D341Med (cell line): ENCODE measurements around the gene NECAB3.

Experiments
- DNase-seq: peaks from one replicate; pipeline ENCODE4 v3.0.0; 2012; ENCODE audit warnings: low spot score

NECAB3 gene

DNA sequence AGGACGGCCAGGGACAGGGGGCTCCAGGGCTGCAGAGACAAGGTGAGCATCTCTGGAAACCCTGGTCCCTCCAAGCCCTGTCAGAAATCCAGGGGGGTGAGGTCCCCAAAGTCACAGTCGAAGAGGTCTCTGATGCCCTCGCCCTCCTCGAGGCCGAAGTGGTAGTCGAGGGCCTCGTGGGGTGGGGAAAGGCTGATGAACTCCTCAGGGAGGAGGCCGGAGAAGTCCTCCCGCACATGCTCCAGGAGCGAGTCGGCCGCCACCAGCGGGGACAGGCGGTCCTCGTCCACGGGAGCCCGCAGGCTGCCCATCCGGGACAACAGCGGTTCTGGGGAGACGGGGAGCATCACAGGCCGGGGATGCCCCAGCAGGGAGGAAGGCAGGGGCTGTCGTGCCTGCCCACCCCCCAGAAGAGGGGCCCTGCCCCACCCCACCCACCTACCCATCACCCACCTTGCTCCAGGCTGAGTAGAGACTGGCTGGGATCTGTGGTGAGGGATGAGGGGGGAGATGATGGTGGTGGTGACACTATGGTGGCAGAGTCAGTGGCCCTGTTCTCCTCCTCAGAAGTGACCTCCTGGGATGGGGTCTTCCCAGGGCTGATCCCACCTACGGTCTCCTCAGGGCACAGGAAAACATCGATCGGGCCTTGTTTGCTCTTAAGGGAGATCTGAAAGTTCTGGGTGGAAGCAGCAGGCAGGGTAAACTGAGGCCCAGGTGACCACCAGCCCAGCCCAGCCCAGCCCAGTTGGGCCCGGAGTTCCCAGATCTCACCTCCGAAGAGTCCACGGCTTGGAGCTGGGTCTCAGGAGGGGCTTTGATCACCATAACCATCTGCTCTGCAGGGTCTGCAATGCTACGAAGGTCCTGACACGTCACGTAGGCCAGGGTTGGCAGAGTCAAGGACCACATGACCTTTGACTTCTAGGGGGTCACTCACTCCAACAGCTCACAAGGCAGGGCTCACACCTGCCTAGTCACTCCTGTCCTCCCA lies 2.7 kb upstream of the NECAB3 start:
- DNase-seq = no peak

DNA sequence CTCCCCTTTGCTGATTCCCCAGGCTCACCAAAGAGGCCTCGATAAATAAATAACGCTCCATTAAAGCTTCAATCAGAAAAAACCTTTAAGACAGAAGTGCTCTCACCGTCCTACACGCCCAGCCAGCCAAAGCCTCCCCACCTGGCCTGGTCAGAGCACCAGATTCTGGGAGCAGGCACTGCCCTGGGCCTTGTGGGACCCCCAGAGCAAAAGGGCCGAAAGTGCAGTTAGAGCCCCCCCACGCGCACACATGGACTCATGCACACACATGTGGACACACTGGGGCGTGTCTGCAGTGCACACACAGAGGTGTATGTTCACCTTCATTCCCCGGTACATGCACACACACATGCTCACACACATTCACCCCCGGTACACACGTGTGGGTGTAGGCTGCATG lies 1.9 kb upstream of the NECAB3 start:
- DNase-seq = no peak

DNA sequence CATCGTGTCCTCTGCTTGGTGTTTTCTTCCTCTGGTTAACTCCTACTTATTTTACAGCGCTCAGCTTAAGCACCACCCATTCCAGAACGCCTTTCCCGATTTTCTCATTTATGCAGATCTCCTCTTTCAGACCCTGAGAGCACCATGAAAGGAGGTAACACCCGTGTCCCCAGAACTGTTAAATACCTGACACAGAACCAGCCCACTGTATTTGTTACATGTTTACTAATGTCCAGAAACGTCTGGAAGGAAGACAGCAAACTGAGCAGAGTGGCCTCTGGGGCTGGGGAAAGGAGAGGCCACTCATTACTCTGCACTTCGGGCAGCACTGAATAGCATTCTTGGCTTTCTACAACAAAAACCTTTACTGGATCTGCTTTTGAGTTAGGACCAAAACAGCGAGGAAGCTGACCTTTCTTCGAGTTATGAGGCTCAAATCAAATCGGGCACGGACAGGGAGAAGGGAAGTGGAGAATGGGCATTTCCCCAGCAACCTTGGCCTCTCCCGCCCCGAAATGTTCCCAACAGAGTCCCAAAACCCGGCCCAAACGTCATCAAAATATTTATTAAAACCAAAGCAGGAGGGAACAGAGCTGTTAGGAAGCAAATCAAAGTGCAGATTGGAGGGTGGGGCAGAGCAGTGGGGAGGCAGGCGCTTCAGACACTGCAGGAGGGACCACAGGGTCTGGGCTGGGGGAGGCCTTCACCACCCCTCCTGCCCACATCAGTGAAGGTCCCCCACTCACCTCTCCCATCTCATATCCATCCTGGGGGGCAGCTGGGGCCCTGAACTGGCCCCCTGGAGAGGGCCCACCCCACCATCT lies 1.1 kb upstream of the NECAB3 start:
- no peak for DNase-seq

DNA sequence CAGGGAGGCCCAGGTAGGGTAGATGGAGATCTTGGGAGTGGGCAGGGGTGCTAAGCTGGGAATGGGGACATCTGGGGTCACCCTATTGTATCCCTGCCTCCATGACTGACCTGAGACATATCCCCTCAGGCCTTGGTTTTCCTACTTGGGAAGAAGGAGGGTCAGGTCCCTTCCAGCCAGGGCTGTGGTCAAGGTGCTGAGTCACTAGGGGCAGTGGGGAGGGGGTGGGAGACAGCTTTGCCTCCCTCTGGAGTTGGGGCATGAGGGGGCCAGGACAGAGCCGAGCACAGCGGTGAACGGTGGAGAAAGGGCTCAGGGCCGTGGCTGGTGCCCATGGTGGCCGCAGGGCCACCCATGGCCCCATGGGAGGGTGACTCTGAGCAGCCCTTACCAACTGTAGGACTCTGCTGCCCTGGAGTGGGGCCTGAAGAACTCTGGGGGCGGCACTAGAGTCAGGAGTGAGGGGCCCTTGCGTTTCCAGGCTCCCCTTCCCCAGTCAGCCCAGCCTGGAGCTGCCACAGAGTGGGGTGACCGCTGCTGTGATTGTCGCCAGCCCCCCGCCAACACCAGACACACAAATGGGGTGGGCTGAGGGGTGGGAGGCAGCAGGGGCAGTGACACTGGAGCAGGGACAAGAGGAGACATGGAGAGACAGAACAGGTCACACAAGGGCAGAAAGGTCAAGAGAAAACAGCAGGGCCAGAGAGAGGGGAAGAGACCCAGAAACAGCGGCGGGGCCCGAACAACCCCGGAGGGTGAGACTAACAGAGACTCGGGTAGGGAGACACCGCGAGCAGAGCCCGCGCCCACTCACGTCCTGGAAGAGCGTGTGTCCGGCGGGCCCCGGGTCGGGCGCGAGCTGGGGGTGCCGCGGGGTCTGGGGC lies 576 bp downstream of the NECAB3 start:
- no peak for DNase-seq

DNA sequence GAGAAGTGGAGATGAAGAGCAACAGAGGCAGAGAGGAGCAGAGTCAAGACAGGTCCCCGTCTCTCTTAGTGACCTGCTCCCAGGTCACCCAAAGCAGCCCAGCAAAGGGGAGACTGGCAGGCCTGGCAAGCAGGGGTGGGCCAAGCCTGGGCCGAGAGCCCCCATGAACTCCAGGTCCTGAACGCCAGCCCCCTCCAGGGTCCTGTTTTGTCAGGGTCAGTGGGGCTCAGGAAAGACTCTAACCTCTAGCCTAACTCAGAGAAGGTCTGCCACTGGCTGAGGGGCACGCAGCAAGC lies 1.2 kb downstream of the NECAB3 start:
- no peak for DNase-seq

DNA sequence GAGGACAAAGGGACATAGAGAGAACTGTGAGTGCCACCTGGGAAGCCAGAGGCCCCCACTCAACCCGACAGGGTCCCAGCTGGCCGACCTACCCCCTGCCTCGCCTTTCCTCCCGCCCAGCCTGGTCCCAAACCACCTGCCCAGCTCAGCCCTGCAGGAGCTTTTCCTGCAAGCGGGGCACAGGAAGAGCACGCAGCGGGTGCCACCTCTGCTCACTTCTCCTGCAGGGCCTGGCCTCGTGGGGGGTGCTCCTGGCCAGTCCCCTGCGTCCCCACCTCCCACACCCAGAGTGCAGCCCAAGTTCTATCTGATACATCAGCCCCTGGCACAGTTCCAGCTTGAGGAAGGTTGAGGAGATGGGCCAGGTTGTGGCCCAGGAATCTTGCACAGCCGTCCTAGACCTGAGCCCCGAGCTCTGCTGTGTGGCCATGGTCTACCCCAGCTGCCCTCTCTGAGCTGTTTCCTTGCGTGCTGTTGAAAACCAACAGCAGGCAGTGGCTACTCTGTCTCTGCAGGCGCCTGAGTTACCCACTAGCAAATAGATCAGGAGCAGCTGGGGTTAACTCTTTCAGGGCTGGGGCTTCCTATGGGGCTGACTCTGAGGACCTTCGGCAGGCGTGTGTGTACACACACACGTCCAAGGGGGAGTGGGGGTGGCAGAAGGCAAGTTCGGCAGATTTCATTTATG lies 1.7 kb downstream of the NECAB3 start:
- DNase-seq = peak; percentile 62

DNA sequence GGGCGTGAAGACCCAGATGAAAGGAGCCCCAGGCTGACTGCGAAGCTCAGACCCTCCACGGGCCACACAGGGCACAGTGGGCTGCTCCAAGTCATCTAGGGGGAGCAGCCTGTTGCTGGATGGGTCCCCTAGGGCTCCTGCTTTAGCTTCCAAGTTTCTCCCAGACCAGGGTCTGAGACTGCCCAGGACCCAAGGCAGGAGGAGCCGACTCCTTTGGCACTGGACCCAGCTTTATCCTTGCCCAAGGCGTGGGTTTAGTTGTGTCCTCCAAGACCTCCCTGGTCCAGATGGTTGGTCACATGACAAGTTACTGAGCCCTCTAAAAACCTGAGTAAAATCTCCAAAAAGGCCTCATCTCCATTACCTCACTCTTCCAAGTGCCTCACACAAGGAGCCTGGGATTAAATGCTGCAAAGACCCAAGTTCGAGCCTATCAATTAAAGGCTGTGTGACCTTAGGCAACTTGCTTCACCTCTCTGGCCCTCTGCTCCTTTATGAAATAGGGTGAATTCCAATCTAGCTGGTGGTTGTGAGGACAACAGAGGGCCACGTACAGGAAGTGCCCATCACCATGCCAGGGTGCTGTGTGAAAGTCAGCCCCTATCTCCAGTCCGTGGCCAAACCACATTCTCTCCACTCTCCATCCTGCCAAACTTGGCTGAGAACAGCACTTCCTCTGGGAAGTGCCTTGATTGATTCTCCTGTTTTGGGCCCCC lies 2.5 kb downstream of the NECAB3 start:
- DNase-seq = no peak

DNA sequence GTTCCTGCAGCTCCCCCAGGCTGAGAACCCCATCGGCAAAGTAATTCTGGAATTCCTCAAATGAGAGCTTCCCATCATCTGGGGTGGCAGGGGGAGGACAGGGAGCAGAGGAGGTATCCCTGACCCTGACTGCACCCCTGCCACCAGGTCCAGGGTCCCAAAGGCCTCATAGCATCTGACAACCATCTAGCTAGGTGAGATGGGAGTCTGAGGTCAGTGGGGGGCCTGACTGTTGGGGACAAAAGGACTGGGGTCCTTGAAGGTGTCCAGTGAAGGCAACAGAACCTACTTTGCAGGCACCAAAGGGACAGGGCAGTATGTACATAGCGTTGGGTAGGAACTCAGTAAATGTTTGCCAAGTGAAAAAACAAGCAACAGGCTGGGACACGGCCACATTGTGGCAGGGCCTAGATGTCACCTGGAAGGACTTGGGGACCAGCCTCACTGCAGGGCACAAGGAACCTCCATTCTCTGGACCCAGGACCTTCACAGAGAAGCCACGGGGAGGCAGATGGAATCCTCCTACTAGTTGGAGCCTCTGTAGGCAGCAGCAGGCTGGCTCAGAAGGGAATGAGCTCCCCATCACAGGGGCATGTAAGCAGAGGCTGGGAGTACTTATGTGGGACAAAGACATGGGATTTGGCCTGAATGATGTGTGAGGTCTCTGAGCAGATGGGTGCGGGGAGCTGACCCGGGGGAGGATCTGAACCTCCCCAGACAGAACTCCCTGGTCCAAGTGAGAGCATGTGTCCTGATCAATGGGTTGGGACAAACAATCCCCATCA lies 3.3 kb downstream of the NECAB3 start:
- DNase-seq = no peak

DNA sequence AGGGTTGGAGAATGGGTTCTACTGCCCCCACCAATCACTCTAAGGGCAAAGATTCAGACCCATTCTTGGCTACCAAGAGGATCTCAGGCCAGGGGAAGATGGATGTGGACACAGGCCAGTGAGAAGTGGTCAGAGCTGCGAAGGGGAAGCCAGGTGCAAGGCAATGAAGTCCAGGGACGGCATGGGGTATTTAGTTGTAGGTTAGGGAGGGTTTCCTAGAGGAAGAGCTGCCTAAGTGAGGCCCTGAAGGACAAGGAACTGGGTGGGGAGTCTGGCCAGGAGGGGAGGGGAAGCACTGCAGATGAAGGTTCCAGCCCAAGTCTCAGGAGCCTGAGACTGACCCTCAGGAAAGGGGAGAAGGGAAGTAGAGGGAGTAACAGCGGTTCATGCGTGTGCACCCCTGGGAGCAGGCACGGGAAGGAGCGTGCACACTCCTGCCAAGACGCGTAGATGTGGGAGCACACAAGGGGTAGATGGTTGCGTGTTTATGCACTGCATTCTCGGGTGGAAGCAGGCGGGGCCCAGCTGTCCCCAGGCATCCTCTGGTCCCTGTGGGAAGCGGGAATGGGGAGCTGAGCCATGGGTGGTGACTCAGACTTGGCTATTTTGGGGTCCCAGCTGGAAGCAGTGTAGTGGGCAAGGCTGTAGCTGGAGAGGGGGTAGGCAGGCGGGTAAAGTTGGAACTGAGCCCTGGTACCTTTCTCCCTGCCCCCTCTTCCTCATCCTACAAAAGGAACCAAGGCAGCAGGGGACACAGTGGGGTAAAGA lies 4.2 kb downstream of the NECAB3 start:
- DNase-seq = no peak

DNA sequence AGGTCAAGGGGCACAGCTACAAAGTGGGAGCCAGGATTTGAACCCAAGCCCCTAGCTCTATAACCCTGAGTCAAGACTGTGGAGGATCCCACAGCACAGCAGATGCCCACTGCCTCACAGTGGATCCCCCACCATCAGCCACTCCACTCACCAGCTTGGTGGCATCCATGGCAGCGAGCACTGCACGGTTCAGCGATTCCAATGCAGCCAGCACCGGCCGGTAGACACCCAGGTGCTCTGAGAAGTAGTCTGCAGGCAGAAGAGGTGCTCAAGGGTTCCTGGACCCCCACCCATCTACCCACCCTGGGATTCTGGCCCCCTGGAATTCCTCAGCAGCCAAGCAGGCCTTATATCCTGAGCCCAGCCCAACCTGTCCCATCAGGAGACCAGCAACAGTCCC lies 5.0 kb downstream of the NECAB3 start:
- no peak for DNase-seq

DNA sequence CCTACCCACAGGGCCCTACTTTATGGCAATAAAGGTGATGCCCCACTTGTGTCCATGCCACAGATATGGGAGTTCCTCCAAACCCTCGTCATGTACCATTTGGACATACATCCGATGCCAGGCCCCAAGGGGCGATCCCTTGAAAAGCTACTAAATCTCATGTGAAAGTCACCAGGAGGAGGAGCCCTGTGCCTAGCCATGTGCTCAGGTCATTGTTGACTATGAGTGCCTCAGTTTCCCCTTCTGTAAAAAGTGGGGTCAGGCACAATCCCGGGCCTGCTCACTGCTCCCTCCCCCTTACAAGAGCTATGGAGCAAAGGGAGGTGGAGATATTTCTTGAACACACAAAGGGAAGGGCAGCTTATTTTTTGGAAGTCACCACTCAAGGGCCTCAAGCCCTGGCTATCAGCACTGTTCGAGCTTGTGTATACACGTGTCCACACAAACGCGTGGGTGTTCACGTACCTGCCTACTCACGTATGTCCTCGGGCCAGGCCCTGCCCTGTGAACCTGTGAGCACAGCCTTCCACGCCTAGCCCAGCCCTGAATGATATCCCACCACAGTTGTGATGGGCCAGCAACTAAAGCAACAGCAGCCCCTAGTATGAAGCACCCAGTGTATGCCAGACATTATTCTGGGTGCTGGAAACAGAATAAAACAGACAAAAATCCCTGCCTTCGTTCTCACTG lies 5.6 kb downstream of the NECAB3 start:
- DNase-seq = no peak

DNA sequence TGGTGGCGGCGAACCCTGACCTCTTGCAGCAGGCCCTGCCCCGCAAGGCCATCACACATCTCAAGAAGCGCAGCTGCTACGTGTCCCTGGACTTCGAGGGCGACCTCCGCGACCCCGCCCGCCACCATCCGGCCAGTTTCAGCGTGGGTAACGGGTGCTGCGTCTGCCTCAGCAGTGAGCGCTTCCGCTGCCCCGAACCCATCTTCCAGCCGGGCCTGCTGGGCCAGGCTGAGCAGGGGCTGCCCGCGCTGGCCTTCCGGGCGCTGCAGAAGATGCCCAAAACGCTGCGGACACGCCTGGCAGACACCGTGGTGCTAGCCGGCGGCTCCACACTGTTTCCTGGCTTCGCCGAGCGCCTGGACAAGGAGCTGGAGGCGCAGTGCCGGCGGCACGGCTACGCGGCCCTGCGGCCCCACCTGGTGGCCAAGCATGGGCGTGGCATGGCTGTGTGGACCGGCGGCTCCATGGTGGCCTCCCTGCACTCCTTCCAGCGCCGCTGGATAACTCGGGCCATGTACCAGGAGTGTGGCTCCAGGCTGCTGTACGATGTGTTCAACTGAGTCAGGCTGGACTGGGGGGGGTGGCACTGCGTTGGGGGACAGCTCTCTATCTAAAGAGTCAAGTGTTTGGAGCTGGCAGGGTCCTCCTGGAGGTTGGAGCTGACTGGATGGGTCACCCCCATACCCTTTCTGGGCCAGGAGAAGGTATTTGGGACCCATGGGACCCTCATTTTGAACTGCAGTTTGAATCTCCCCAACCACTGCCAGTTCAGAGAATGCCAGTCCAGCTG lies 6.4 kb downstream of the NECAB3 start:
- DNase-seq = peak; percentile 79

DNA sequence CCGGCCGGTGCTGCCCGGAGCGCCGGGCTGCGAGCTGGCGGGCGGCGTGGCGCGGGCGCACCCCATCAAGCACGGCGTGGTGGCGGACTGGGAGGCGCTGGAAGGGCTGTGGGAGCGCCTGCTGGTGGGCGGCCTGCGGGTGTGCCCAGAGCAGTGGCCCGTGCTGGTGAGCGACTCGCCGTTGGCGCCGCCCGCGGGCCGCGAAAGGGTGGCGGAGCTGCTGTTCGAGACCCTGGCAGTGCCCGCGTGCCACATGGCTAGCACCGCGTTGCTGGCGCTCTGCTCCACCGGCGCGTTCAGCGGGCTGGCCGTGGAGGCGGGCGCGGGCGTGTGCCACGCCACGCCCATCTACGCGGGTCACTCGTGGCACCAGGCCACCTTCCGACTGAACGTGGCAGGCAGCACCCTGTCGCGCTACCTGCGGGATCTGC lies 7.0 kb downstream of the NECAB3 start:
- peak; percentile 27 for DNase-seq

DNA sequence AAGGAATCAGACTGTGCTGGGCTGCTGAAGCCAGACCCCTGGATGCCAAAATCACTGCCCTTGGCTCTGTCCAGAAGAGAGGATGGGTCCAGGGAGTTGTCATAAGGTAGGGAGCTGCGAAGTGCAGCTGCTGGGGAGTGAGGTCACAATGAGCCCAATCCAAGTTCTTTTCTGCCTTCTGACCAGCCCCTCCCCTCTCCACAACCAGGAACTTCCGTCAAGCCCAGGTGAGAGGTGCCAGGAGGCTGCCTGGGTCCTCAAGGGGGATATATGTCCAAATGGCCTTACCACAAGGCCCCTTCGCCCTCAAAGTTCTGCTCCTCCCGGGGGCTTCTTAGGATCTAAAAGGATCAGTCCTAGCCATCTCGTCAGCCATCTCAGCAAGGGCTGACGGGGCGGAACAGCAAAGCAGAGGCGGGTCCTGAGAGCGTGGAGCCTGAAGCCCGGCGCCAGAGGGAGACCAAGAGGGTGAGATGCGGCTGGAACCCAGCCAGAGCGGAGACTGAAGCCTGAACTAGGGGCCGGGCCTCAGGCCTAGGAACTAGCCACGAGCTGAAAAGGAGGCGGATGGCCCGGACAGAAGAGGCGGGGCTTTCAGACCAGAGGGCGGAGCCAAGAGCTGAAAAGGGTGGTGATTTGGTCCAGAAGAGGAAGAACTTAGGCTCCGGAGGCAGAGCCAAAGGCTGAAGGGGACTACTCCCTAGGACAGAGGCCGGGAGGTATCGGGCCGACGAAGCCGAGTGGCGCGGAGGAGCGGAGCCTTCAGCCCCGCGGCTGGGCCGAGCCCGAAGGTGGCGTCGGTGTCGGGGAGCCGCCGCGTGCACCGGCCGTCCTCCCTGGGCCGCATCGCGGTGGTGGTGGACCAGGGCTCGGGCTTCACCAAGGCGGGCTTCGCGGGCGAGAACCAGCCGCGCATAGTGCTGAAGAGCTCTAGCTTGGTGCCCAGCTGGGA lies 7.7 kb downstream of the NECAB3 start, which contains the start of gene ACTL10:
TSS of gene ACTL10 (plus strand) at position 651 of the 952 bp plus-strand sequence. CDS start 555 bp downstream, outside the sequence.
- DNase-seq = peak; percentile 27

DNA sequence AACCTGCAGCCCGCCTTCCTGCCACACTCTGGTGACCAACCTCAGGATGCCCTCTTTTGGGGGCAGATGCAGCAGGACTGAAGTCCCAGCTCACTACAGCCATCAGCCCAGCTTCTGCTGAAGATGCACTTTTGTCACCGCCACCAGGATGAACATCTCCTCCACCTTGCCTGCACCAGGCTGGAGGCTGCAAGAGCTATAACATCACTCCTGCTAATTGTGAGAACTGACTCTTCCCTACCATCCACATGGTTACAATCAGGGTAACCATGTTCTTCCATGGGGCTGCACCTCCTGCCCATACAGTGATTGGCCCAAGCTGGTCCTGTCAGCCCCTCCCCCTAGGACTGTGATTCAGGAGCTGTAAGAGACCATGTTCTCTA lies 9.5 kb downstream of the NECAB3 start:
- peak; percentile 25 for DNase-seq

DNA sequence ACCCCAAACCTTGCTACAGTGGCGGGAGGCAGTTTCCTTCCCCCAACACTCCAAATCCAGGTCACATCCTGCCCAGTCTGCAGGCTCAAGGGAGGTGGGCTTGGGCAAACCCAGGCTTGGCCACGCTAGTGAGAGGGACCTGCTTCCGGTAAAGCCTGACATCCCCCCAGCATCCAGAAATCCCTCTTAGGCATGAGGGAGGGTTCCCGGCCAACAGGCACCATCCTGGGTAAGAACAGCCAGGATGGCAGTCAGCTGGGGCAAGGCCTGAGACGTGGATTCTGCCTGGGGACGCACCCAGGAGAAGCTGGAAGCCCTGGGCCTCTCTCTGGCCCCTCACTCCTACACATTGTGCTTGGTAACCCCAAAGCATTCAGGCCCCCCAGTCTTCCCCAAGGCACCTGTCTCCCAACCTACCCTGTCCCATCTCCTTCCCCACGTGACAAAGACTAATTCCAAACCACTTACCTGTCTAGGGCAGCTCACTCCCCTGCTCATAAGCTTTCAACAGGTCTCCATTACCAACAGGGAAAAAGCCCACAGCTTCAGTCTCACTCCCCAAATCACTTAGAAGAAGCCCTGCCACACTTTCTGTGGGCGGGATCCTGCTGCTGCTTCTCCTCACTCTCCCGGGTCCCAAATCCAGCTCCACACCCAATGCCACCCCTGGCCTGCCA lies 10.0 kb downstream of the NECAB3 start:
- peak; percentile 47 for DNase-seq
